ENCODE data around the gene CRTAC1. TPM values are rescaled to one million over a fixed set of nuclear protein-coding genes. Genes with fewer than 3 reads are reported as not detected.

The CRTAC1 gene
- total and polyA plus RNA-seq, 2 experiments from 2014 or later = 0.47 to 1.2 TPM

GRCh38 chr10:97854743-97855142 is 175.7 kb downstream of the CRTAC1 start (continued):
- TF ChIP-seq EZH2phosphoT487 (IDR thresholded peaks at IDR 0.05; ENCODE audit: unreplicated experiment) = no peak
- no peak for TF ChIP-seq JUNB (IDR thresholded peaks at IDR 0.05; ENCODE audit: unreplicated experiment)
- TF ChIP-seq POLR2AphosphoS5 (IDR thresholded peaks at IDR 0.05; ENCODE audit: low read depth) = no peak
- no peak for TF ChIP-seq ZNF462 (CRISPR knock-in tag; IDR thresholded peaks at IDR 0.05)

- H3K27me3 ChIP-seq (ENCODE audit: insufficient read depth) = peaks cover 30% of the 10 kb centered on the region
- no peaks in the 10 kb centered on the region for H4K20me1 ChIP-seq (replicated peaks; ENCODE audit: insufficient read depth)
- H3F3A ChIP-seq (replicated peaks; ENCODE audit: low read depth) = no peaks in the 10 kb centered on the region
- H3K27me3 Mint-ChIP-seq (ENCODE audit: insufficient read depth, low read depth, poor library complexity) = peaks cover 28% of the 10 kb centered on the region
- H3K4me3 ChIP-seq = no peak overlapping the region
- H2AFZ ChIP-seq = no peak overlapping the region
- H3K79me2 ChIP-seq (replicated peaks; ENCODE audit: insufficient read depth) = no peaks in the 10 kb centered on the region
- H3K27ac ChIP-seq (ENCODE audit: low read depth) = no peak overlapping the region
- peaks cover 3% of the 10 kb centered on the region; the same call in 1 of the 2 replicates for H3K4me1 ChIP-seq (ENCODE audit: insufficient read depth)
- H3K9me3 Mint-ChIP-seq = no peaks in the 10 kb centered on the region
- H3K4me1 Mint-ChIP-seq = peaks cover 10% of the 10 kb centered on the region
- no peak overlapping the region for H3K27ac Mint-ChIP-seq
- no peak for ATAC-seq
- no peaks in the 10 kb centered on the region for H3K36me3 Mint-ChIP-seq (ENCODE audit: low read depth)
- no peak for DNase-seq (ENCODE audit: low spot score)
- H3K36me3 ChIP-seq (ENCODE audit: insufficient read depth) = no peaks in the 10 kb centered on the region
- H3K4me3 Mint-ChIP-seq = no peak overlapping the region
- no peak overlapping the region for H3K4me2 ChIP-seq
- H3K9me2 ChIP-seq (ENCODE audit: insufficient read depth) = 0 out of 2 replicates have a peak, but pooled peaks cover 3% of the 10 kb centered on the region
- TF ChIP-seq ZNF114 (CRISPR knock-in tag; IDR thresholded peaks at IDR 0.05) = no peak
- TF ChIP-seq ZNF462 (CRISPR knock-in tag; IDR thresholded peaks at IDR 0.05) = no peak
- TF ChIP-seq ZNF331 (CRISPR knock-in tag; IDR thresholded peaks at IDR 0.05; ENCODE audit: low read depth) = no peak
- no peak for TF ChIP-seq NANOG (IDR thresholded peaks at IDR 0.05; ENCODE audit: borderline replicate concordance)
- no peak for TF ChIP-seq STAT1 (IDR thresholded peaks at IDR 0.05; ENCODE audit: unreplicated experiment)
- TF ChIP-seq EZH2phosphoT487 (IDR thresholded peaks at IDR 0.05; ENCODE audit: unreplicated experiment) = no peak
- TF ChIP-seq POLR2AphosphoS5 (IDR thresholded peaks at IDR 0.05; ENCODE audit: low read depth) = no peak
- no peak for TF ChIP-seq CREB1 (CRISPR knock-in tag; IDR thresholded peaks at IDR 0.05; ENCODE audit: low read depth)
Observed at GRCh38 chr10:97852840-97853405, 177.5 kb downstream of the CRTAC1 start.

Measured in GM23338 (cell line).